Panc1 (cell line): ENCODE measurements around the gene STARD13.
A peak's percentile ranks its signal among the peaks of the same experiment; 100 is the strongest.

Experiments
- POLR2AphosphoS5 ChIP-seq: IDR thresholded peaks from 2 replicates; pipeline ENCODE4 v1.6.1; 2012; ENCODE audit warnings: mild to moderate bottlenecking, low read depth, low read length, moderate library complexity
- SIN3A ChIP-seq: IDR thresholded peaks from 2 replicates; pipeline ENCODE4 v1.6.1; 2012; ENCODE audit warnings: low read depth, mild to moderate bottlenecking, low read length, moderate library complexity, borderline replicate concordance; ENCODE audit not compliant: insufficient read depth
- TCF7L2 ChIP-seq: IDR thresholded peaks from 2 replicates; pipeline ENCODE4 v1.6.1; 2011; ENCODE audit warnings: mild to moderate bottlenecking, low read depth, low read length, inconsistent platforms
- TF ChIP-seq, protein P1 (sequence below): fragments of 450-650 bp; IDR thresholded peaks from 2 replicates; pipeline ENCODE4 v1.5.1; 2017; ENCODE audit warnings: mild to moderate bottlenecking

DNA sequence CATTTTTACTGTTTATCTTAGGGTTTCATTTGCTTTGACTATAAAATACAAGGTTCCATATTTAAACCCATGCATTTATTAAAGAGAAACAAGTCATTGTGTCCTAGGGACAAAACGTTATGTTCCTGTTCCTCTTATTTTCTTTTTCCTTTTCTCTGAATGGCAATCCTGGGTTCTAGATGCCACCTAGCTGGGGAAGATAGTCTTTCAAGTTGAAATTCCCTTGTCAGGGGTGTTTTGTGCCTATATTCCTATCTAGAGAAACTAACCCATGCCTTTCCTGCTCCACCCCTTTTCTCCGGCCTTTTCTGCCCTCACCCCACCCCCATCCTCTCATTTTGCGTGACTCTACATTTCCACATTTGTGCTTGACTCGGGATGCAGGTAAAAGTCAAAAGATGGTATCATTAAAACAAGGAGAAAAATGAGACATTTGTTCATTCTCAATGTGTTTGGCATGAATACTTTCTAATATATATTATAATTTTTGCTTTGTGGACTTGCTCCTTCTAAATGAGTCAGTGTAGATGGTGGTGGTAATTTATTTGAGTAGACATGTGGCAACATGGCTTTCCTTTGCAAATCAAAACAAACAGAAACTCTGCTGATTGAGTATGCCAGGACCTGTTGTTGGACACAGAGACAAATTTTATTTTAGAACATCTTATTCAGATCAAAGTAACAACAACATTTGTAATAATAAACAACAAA lies 26.8 kb upstream of the STARD13 start:
- TF ChIP-seq, protein P1, sequence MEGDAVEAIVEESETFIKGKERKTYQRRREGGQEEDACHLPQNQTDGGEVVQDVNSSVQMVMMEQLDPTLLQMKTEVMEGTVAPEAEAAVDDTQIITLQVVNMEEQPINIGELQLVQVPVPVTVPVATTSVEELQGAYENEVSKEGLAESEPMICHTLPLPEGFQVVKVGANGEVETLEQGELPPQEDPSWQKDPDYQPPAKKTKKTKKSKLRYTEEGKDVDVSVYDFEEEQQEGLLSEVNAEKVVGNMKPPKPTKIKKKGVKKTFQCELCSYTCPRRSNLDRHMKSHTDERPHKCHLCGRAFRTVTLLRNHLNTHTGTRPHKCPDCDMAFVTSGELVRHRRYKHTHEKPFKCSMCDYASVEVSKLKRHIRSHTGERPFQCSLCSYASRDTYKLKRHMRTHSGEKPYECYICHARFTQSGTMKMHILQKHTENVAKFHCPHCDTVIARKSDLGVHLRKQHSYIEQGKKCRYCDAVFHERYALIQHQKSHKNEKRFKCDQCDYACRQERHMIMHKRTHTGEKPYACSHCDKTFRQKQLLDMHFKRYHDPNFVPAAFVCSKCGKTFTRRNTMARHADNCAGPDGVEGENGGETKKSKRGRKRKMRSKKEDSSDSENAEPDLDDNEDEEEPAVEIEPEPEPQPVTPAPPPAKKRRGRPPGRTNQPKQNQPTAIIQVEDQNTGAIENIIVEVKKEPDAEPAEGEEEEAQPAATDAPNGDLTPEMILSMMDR = peak; percentile 33; the same call in 1 of the 2 replicates
- TF ChIP-seq POLR2AphosphoS5 (no peak), TCF7L2 (no peak), SIN3A (no peak)
